Suppressor macrophage treated with lipopolysaccharide for 1 hour (primary cell): Measurements from ENCODE around the gene POLR2J3.
"Not testable (repeated sequence)": the region's sequence is repeated elsewhere in the genome, so short reads cannot be mapped to it uniquely, and the experiment has no call there.

ENCODE experiments used
- DNase-seq, 3 donors: peaks; one replicate each; pipeline ENCODE4 v3.0.0-alpha.2; 2020 to 2022

Gene POLR2J3

GRCh38 chr7:102572261-102573239 is at the start of gene POLR2J3:
Gene POLR2J3, minus strand, starts transcription at chr7:102572583. Its CDS starts 62 bp downstream, at chr7:102572521.
- DNase-seq, result peak; percentile 94 to 100 (median 96)

- DNase-seq, result peak in 1 of 3 donors; percentile 11
These were observed 45.7 kb upstream of the POLR2J3 start for GRCh38 chr7:102618122-102618521.

GRCh38 chr7:102616507-102617125 is 44.2 kb upstream of the POLR2J3 start, which contains the start of gene RASA4:
Gene RASA4, minus strand, starts transcription at chr7:102616756. Its CDS starts 67 bp downstream, at chr7:102616689.
- DNase-seq, result peak; percentile 9 to 28 (median 19)

GRCh38 chr7:102615930-102616329 is 43.5 kb upstream of the POLR2J3 start:
- not testable (repeated sequence) for DNase-seq

- DNase-seq, result not testable (repeated sequence)
These were observed 42.5 kb upstream of the POLR2J3 start for GRCh38 chr7:102614873-102615272.

GRCh38 chr7:102614346-102614697 is 41.9 kb upstream of the POLR2J3 start:
- DNase-seq, result not testable (repeated sequence)

- DNase-seq, result not testable (repeated sequence)
These were observed 41.4 kb upstream of the POLR2J3 start for GRCh38 chr7:102613575-102614345.

GRCh38 chr7:102611675-102612325 is 39.4 kb upstream of the POLR2J3 start:
- DNase-seq, result peak; percentile 15 to 47 (median 15)

GRCh38 chr7:102611013-102611674 is 38.8 kb upstream of the POLR2J3 start:
- DNase-seq, result not testable (repeated sequence)

GRCh38 chr7:102610441-102610840 is 38.1 kb upstream of the POLR2J3 start:
- not testable (repeated sequence) for DNase-seq

- not testable (repeated sequence) for DNase-seq
These were observed 37.4 kb upstream of the POLR2J3 start for GRCh38 chr7:102609734-102610133.

GRCh38 chr7:102606848-102607247 is 34.5 kb upstream of the POLR2J3 start:
- not testable (repeated sequence) for DNase-seq

- not testable (repeated sequence) for DNase-seq
These were observed 32.2 kb upstream of the POLR2J3 start for GRCh38 chr7:102604431-102605145.

- DNase-seq, result not testable (repeated sequence)
These were observed 29.9 kb upstream of the POLR2J3 start for GRCh38 chr7:102602317-102602716.

- DNase-seq, result not testable (repeated sequence)
These were observed 27.3 kb upstream of the POLR2J3 start for GRCh38 chr7:102599699-102600098.

- not testable (repeated sequence) for DNase-seq
These were observed 23.7 kb upstream of the POLR2J3 start for GRCh38 chr7:102596036-102596435.

- not testable (repeated sequence) for DNase-seq
These were observed 21.4 kb upstream of the POLR2J3 start for GRCh38 chr7:102593637-102594334.

GRCh38 chr7:102592477-102593019 is 20.2 kb upstream of the POLR2J3 start:
- not testable (repeated sequence) for DNase-seq

GRCh38 chr7:102589857-102590256 is 17.5 kb upstream of the POLR2J3 start:
- DNase-seq, result not testable (repeated sequence)

- DNase-seq, result not testable (repeated sequence)
These were observed 11.1 kb upstream of the POLR2J3 start for GRCh38 chr7:102583495-102583894.
